GM12878 (cell line): Measurements from ENCODE around the gene ZNF367. TPM values are rescaled to one million over a fixed set of nuclear protein-coding genes. Genes with fewer than 3 reads are reported as not detected.

Experiments
- ATAC-seq: fragments of 200-7000 bp; cut with Tn5 transposase; 3 replicates; pipeline ENCODE4 v1.9.1; 2020; ENCODE audit warnings: mild to moderate bottlenecking, moderate library complexity
- BruUV-seq: library from RNA; stranded (reverse); fragments of 400-500 nt; replicated peaks from 2 replicates; lab custom pipeline; 2021; lab: Mats Ljungman, UMichigan
- CTCF ChIA-PET: fragments of 300-600 bp; sonication (Branson Sonifier 250); formaldehyde crosslinking; extraction: SDS; loops from one replicate; lab custom pipeline; 2021; ENCODE audit warnings: inconsistent platforms; lab: Yijun Ruan, JAX
- POLR2A ChIA-PET: fragments of 350-600 bp; formaldehyde crosslinking; extraction: SDS; loops from one replicate; lab custom pipeline; 2021; ENCODE audit warnings: inconsistent platforms; lab: Charles Lee
- RAD21 ChIA-PET: fragments of 300-600 bp; sonication (Branson Sonifier 250); formaldehyde crosslinking; loops from one replicate; lab custom pipeline; 2023; ENCODE audit warnings: antibody characterized with exemption; ENCODE audit not compliant: unreplicated experiment; lab: Charles Lee
- SMC1A ChIA-PET: fragments of 300-600 bp; sonication (Branson Sonifier 250); formaldehyde crosslinking; loops from one replicate; lab custom pipeline; 2023; ENCODE audit not compliant: unreplicated experiment, uncharacterized antibody; lab: Charles Lee
- DNase-seq: peaks from one replicate; pipeline ENCODE4 v3.0.0-alpha.2; 2011; ENCODE audit warnings: low read depth, low spot score
- FAIRE-seq: peaks from 3 replicates; lab custom pipeline; 2011; peaks lifted over from hg19 to GRCh38; lab: Jason Lieb, UNC
- H2AFZ ChIP-seq: 2 replicates; pipeline ENCODE4 v1.6.0; 2011; ENCODE audit warnings: low read depth, low read length, control low read depth; ENCODE audit not compliant: control insufficient read depth
- H3K27ac ChIP-seq: 2 replicates; pipeline ENCODE4 v1.5.1; 2011; ENCODE audit warnings: control low read depth; ENCODE audit not compliant: control insufficient read depth, insufficient read depth
- H3K27me3 ChIP-seq, 2 experiments: replicated peaks in 1 of 2; 2 replicates each; pipeline versions ENCODE4 v1.6.0 to v1.6.1; 2011; ENCODE audit warnings: low read length in 1 of 2; ENCODE audit not compliant: control insufficient read depth in 2 of 2, insufficient read depth in 2 of 2
- H3K36me3 ChIP-seq, 2 experiments: 2 replicates each; pipeline ENCODE4 v1.5.1; 2011; ENCODE audit warnings: low read length in 1 of 2; ENCODE audit not compliant: control insufficient read depth in 2 of 2, insufficient read depth in 2 of 2
- H3K4me1 ChIP-seq: 2 replicates; pipeline ENCODE4 v1.6.1; 2011; ENCODE audit warnings: mild to moderate bottlenecking, low read length, moderate library complexity, mixed read lengths; ENCODE audit not compliant: control insufficient read depth, insufficient read depth
- H3K4me2 ChIP-seq: 2 replicates; pipeline ENCODE4 v1.6.0; 2011; ENCODE audit warnings: control low read depth; ENCODE audit not compliant: control insufficient read depth, insufficient read depth
- H3K4me3 ChIP-seq: fragments of 200-600 bp; sonication (generic); 2 replicates; pipeline ENCODE4 v1.5.1; 2016
- H3K79me2 ChIP-seq: 2 replicates; pipeline ENCODE4 v1.6.0; 2011; ENCODE audit warnings: low read length; ENCODE audit not compliant: control insufficient read depth, insufficient read depth
- H3K9ac ChIP-seq: 2 replicates; pipeline ENCODE4 v1.8.0; 2011; ENCODE audit warnings: low read length, control low read depth, mixed read lengths; ENCODE audit not compliant: control insufficient read depth, insufficient read depth
- H3K9me3 ChIP-seq: replicated peaks from 3 replicates; pipeline ENCODE4 v1.5.1; 2011; ENCODE audit warnings: mild to moderate bottlenecking, low read length; ENCODE audit not compliant: control insufficient read depth, insufficient read depth
- H4K20me1 ChIP-seq: 2 replicates; pipeline ENCODE4 v1.6.0; 2011; ENCODE audit not compliant: control insufficient read depth, insufficient read depth
- ATF3 ChIP-seq: IDR thresholded peaks from 2 replicates; pipeline ENCODE4 v1.6.1; 2011; ENCODE audit warnings: low read depth, mild to moderate bottlenecking, low read length, moderate library complexity, borderline replicate concordance; ENCODE audit errors: extremely low read depth
- BACH1 ChIP-seq: fragments of 450-650 bp; IDR thresholded peaks from 2 replicates; pipeline ENCODE4 v1.6.1; 2017; ENCODE audit warnings: mild to moderate bottlenecking, borderline replicate concordance
- CREM ChIP-seq: IDR thresholded peaks from 2 replicates; pipeline ENCODE4 v1.6.1; 2014; ENCODE audit warnings: antibody characterized with exemption, low read depth
- EED ChIP-seq: sonication (generic); IDR thresholded peaks from 2 replicates; pipeline ENCODE4 v1.6.1; 2016; ENCODE audit warnings: antibody characterized with exemption, low read depth
- MYB ChIP-seq: fragments of 150-350 bp; IDR thresholded peaks from 2 replicates; pipeline ENCODE4 v1.6.1; 2014; ENCODE audit warnings: mild to moderate bottlenecking, low read depth, low read length, borderline replicate concordance
- NFYB ChIP-seq: IDR thresholded peaks from 2 replicates; pipeline ENCODE4 v1.6.1; 2011; ENCODE audit warnings: low read depth, mild to moderate bottlenecking, low read length, improper control_type of control experiment, moderate library complexity; ENCODE audit not compliant: insufficient read depth
- SMC3 ChIP-seq: IDR thresholded peaks from 2 replicates; pipeline ENCODE4 v1.6.1; 2011; ENCODE audit warnings: low read length, improper control_type of control experiment, borderline replicate concordance
- WGBS: methylation state at CpG from one replicate; pipeline ENCODE4 v1.1.6; 2016; ENCODE audit warnings: low lambda C conversion rate; ENCODE audit not compliant: insufficient replicate concordance, insufficient coverage; ENCODE audit errors: missing lambda C conversion rate; 5-methylcytosine and 5-hydroxymethylcytosine counted together
- in situ Hi-C: fragments of 300-500 bp; cut with MboI; formaldehyde crosslinking; loops from 9 replicates; pipeline ENCODE4 v1.14.3; 2018; ENCODE audit warnings: mixed read lengths
- intact Hi-C: fragments of 100-400 bp; cut with micrococcal nuclease; formaldehyde crosslinking; loops from one replicate; pipeline ENCODE4 v1.14.2; 2022; ENCODE audit not compliant: unreplicated experiment
- polyA plus RNA-seq, 11 experiments: library from polyadenylated mRNA; depleted of rRNA in 4 of 11; unstranded in 6 of 11; stranded (reverse) in 5 of 11; fragments of >200 nt; fragmentation: Nextera tagmentation in 4 of 11; fragmentation: Illumina TruSeq in 1 of 11; extraction: Ambion mirVana in 4 of 11; extraction: Trizol in 1 of 11; gene quantifications; 1 replicate in 1 of 11; 2 replicates in 10 of 11; pipeline versions ENCODE4 v1.2.1 to v1.2.3, GENCODE V29; 2011 to 2016; ENCODE audit warnings: inconsistent platforms in 2 of 11, missing spikeins in 2 of 11, low read depth in 1 of 11
- total RNA-seq, 4 experiments: library from RNA; depleted of rRNA in 3 of 4; stranded (reverse); fragments of >200 nt in 3 of 4; fragmentation: Illumina TruSeq in 1 of 4; extraction: Trizol in 1 of 4; gene quantifications; 2 replicates each; pipeline versions ENCODE4 v1.2.1 to v1.2.3, GENCODE V29; 2013 to 2021

ZNF367 gene
- total and polyA plus RNA-seq, 10 of the 15 experiments (the other 5 are each of a cell fraction or from before 2014, with no cell fraction given) = 2.9 to 16.3 (median 11.1) TPM

- TF ChIP-seq EED = no peak
- no peak for TF ChIP-seq ATF3
- TF ChIP-seq SMC3 = no peak
These were observed 40.1 kb upstream of the ZNF367 start (continued) for GRCh38 chr9:96458226-96458625.

- Histone ChIP-seq H3K4me1 (no peaks in the 10 kb centered on the region), H3K4me3 (no peak overlapping the region), H3K9ac (no peak overlapping the region), H3K36me3 (no peaks in the 10 kb centered on the region), H3K79me2 (no peaks in the 10 kb centered on the region), H3K4me2 (no peak overlapping the region), H3K27ac (no peak overlapping the region), H2AFZ (no peak overlapping the region), H3K9me3 (no peaks in the 10 kb centered on the region), H4K20me1 (no peaks in the 10 kb centered on the region), H3K27me3 (no peaks in the 10 kb centered on the region)
- in situ Hi-C loops (no loop called here), intact Hi-C loops (no loop called here)
- ChIA-PET POLR2A (no interaction called here), SMC1A (interaction anchor here (1.0 to 2.2 kb wide), 2 partner anchors 15 to 195 kb away, joined by 3 to 6 read pairs; no protein-coding TSS in a partner anchor), RAD21 (no interaction called here), CTCF (interaction anchor here (1.0 kb wide), 1 partner anchor 15 kb away, joined by 3 read pairs; no protein-coding TSS in a partner anchor)
- no peak for DNase-seq
- TF ChIP-seq BACH1 = no peak
- TF ChIP-seq CREM = no peak
- TF ChIP-seq MYB = no peak
- no peak for TF ChIP-seq NFYB
- no peak for FAIRE-seq
- no TSS peak for BruUV-seq
- no peak for ATAC-seq
- 100% methylated on average over 4 of the region's 4 CpGs for WGBS
These were observed 39.1 kb upstream of the ZNF367 start for GRCh38 chr9:96457266-96457665.
